Measurements from ENCODE around the gene PER1. TPM values are rescaled to one million over a fixed set of nuclear protein-coding genes. Genes with fewer than 3 reads are reported as not detected.

Gene PER1
- total and polyA plus RNA-seq, 10 of the 15 experiments (the other 5 are each of a cell fraction or from before 2014, with no cell fraction given), result 0.02 to 25.1 (median 5.4) TPM

GRCh38 chr17:8124350-8125153, 27.7 kb downstream of the PER1 start:
- peaks cover 5 to 9% of the 10 kb centered on the region in 2 experiments for H3K27me3 ChIP-seq (replicated peaks in 1 of 2; ENCODE audit: control insufficient read depth in 2 of 2, insufficient read depth in 2 of 2, low read length in 1 of 2)
- whole genome bisulfite sequencing (ENCODE audit: insufficient coverage, insufficient replicate concordance, low lambda C conversion rate, missing lambda C conversion rate), result 3% methylated on average over 24 of the region's 24 CpGs
- H3K36me3 ChIP-seq (ENCODE audit: control insufficient read depth in 2 of 2, insufficient read depth in 2 of 2, low read length in 1 of 2), result no peaks in the 10 kb centered on the region
- ChIA-PET POLR2A (interaction anchor here (0.7 to 3.9 kb wide), 5 partner anchors 10 to 63 kb away, joined by 3 to 19 read pairs (median 13); partner anchors contain the start of gene PER1), RAD21 (ENCODE audit: unreplicated experiment) (interaction anchor here (0.6 to 1.5 kb wide), 4 partner anchors 13 to 97 kb away, joined by 3 to 7 read pairs (median 4); no protein-coding TSS in a partner anchor), CTCF (interaction anchor here (0.7 to 3.7 kb wide), 6 partner anchors 13 to 171 kb away, joined by 3 to 46 read pairs (median 4); partner anchors contain the start of gene SLC25A35), SMC1A (ENCODE audit: uncharacterized antibody, unreplicated experiment) (interaction anchor here (0.6 to 3.8 kb wide), 8 partner anchors 10 to 814 kb away, joined by 3 to 21 read pairs (median 3); partner anchors contain the start of gene TP53)
- no peaks in the 10 kb centered on the region for H4K20me1 ChIP-seq (ENCODE audit: control insufficient read depth, insufficient read depth)
- H2AFZ ChIP-seq (ENCODE audit: control insufficient read depth, low read depth, low read length), result peak overlapping the region; percentile 35
- no peaks in the 10 kb centered on the region for H3K79me2 ChIP-seq (ENCODE audit: control insufficient read depth, insufficient read depth, low read length)
- no peak overlapping the region; the same call in 1 of the 2 replicates for H3K9ac ChIP-seq (ENCODE audit: control insufficient read depth, insufficient read depth, low read length)
- DNase-seq (ENCODE audit: low read depth, low spot score) (no peak), ATAC-seq (no peak), FAIRE-seq (no peak)
- H3K4me3 ChIP-seq, result peak overlapping the region; percentile 99
- H3K27ac ChIP-seq (ENCODE audit: control insufficient read depth, insufficient read depth), result no peak overlapping the region; the same call in 1 of the 2 replicates
- H3K4me2 ChIP-seq (ENCODE audit: control insufficient read depth, insufficient read depth), result peak overlapping the region; percentile 94
- no TSS peak for BruUV-seq (replicated peaks)
- in situ Hi-C loops (cut with MboI) (loop anchor here (5.0 kb wide), 1 partner anchor 98 kb away; no protein-coding TSS in a partner anchor), intact Hi-C loops (cut with micrococcal nuclease; ENCODE audit: unreplicated experiment) (loop anchor here (5.0 kb wide), 1 partner anchor 173 kb away; the partner anchor contains the start of gene SLC25A35)
- TF ChIP-seq FOXM1 (IDR thresholded peaks at IDR 0.05; ENCODE audit: low read depth, low read length) (no peak), EED (IDR thresholded peaks at IDR 0.05; ENCODE audit: low read depth) (no peak)
- H3K9me3 ChIP-seq (replicated peaks; ENCODE audit: control insufficient read depth, insufficient read depth, low read length), result no peaks in the 10 kb centered on the region
- H3K4me1 ChIP-seq (ENCODE audit: control insufficient read depth, insufficient read depth, low read length), result peaks cover 36% of the 10 kb centered on the region

GRCh38 chr17:8123695-8124349, 28.4 kb downstream of the PER1 start, which contains the start of gene HES7:
Gene HES7, minus strand, starts transcription at chr17:8124106. Its CDS starts 22 bp downstream, at chr17:8124084.
- DNase-seq (ENCODE audit: low read depth, low spot score) (no peak), ATAC-seq (no peak), FAIRE-seq (no peak)
- Histone ChIP-seq H3K9ac (ENCODE audit: control insufficient read depth, insufficient read depth, low read length) (peak within 1 kb of the TSS; percentile 53), H3K36me3 (ENCODE audit: control insufficient read depth in 2 of 2, insufficient read depth in 2 of 2, low read length in 1 of 2) (no peaks in the 10 kb centered on the region), H3K27ac (ENCODE audit: control insufficient read depth, insufficient read depth) (no peak within 1 kb of the TSS; the same call in 1 of the 2 replicates), H2AFZ (ENCODE audit: control insufficient read depth, low read depth, low read length) (peak within 1 kb of the TSS; percentile 59), H3K4me1 (ENCODE audit: control insufficient read depth, insufficient read depth, low read length) (peaks cover 36% of the 10 kb centered on the region), H4K20me1 (ENCODE audit: control insufficient read depth, insufficient read depth) (no peaks in the 10 kb centered on the region), H3K79me2 (ENCODE audit: control insufficient read depth, insufficient read depth, low read length) (no peaks in the 10 kb centered on the region), H3K4me2 (ENCODE audit: control insufficient read depth, insufficient read depth) (peak within 1 kb of the TSS; percentile 94), H3K9me3 (replicated peaks; ENCODE audit: control insufficient read depth, insufficient read depth, low read length) (no peaks in the 10 kb centered on the region), H3K27me3 (replicated peaks in 1 of 2; ENCODE audit: control insufficient read depth in 2 of 2, insufficient read depth in 2 of 2, low read length in 1 of 2) (peaks cover 5 to 9% of the 10 kb centered on the region in 2 experiments), H3K4me3 (peak within 1 kb of the TSS; percentile 99)
- 1% methylated on average over 28 of the region's 29 CpGs for WGBS (ENCODE audit: insufficient coverage, insufficient replicate concordance, low lambda C conversion rate, missing lambda C conversion rate)
- CTCF ChIA-PET, result interaction anchor here (0.9 to 3.7 kb wide), 7 partner anchors 8 to 172 kb away, joined by 3 to 46 read pairs (median 4); partner anchors contain the start of gene SLC25A35
- RAD21 ChIA-PET (ENCODE audit: unreplicated experiment), result interaction anchor here (0.6 to 2.6 kb wide), 6 partner anchors 14 to 98 kb away, joined by 3 to 16 read pairs (median 6); no protein-coding TSS in a partner anchor
- POLR2A ChIA-PET, result interaction anchor here (0.7 to 3.9 kb wide), 6 partner anchors 10 to 63 kb away, joined by 3 to 19 read pairs (median 10); partner anchors contain the start of gene PER1
- SMC1A ChIA-PET (ENCODE audit: uncharacterized antibody, unreplicated experiment), result interaction anchor here (0.9 to 3.8 kb wide), 8 partner anchors 11 to 437 kb away, joined by 3 to 21 read pairs (median 4); partner anchors contain the start of gene TP53
- BruUV-seq (replicated peaks), result no TSS peak
- intact Hi-C loops (cut with micrococcal nuclease; ENCODE audit: unreplicated experiment) (loop anchor here (5.0 kb wide), 1 partner anchor 173 kb away; the partner anchor contains the start of gene SLC25A35), in situ Hi-C loops (cut with MboI) (no loop called here)
- TF ChIP-seq RELA (IDR thresholded peaks at IDR 0.05; ENCODE audit: borderline replicate concordance, partially characterized antibody) (no peak), BHLHE40 (IDR thresholded peaks at IDR 0.05; ENCODE audit: borderline replicate concordance in 1 of 2, low read depth in 2 of 2, low read length in 1 of 2) (peak in 1 of 2 experiments; percentile 17; a peak in 1 of 4 replicates), IKZF2 (IDR thresholded peaks at IDR 0.05) (0 out of 4 replicates have a peak, but pooled peaks of 1 of the 2 experiments have one; percentile 9), HCFC1 (IDR thresholded peaks at IDR 0.05; ENCODE audit: low read length) (no peak), MTA2 (IDR thresholded peaks at IDR 0.05; ENCODE audit: low read depth) (no peak), STAT1 (conservative IDR thresholded peaks at IDR 0.05) (no peak), SMC3 (IDR thresholded peaks at IDR 0.05; ENCODE audit: borderline replicate concordance, low read length) (no peak), IRF3 (IDR thresholded peaks at IDR 0.05) (no peak), SUPT20H (IDR thresholded peaks at IDR 0.05; ENCODE audit: borderline replicate concordance, control insufficient read depth, low read depth, low read length) (no peak), STAT3 (IDR thresholded peaks at IDR 0.05; ENCODE audit: low read depth, low read length) (no peak), NR2F1 (conservative IDR thresholded peaks at IDR 0.05) (peak; percentile 39; the same call in 1 of the 2 replicates)
